Measurements from ENCODE around the gene KCNJ16.

DNA sequence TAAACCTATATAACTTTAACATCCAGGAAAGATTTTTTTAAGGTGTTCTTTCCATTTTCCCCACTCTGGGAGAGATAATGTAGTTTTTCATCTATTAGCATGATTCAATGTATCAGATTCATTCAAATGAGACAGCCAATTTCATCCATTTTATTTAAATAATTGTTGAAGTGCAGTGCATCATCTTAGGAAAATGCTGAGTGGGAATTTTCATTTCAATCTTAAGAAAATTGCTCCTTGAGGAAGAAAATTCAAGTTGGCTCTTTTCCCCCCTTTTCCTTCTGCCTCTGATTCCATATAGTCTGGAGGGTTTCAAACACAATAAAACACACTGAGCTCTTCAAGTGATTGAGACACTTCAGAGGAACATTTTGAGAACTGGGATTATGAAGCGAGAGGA lies 3.4 kb upstream of the KCNJ16 start:
- TF ChIP-seq ZNF326 (CRISPR knock-in tag; IDR thresholded peaks at IDR 0.05; ENCODE audit: borderline replicate concordance) (no peak), PHF21A (CRISPR knock-in tag; IDR thresholded peaks at IDR 0.05) (no peak), FOXM1 (CRISPR knock-in tag; IDR thresholded peaks at IDR 0.05) (no peak), EEA1 (CRISPR knock-in tag; IDR thresholded peaks at IDR 0.05; ENCODE audit: borderline replicate concordance) (no peak), MIXL1 (CRISPR knock-in tag; IDR thresholded peaks at IDR 0.05) (no peak), CHD4 (IDR thresholded peaks at IDR 0.05; ENCODE audit: borderline replicate concordance, low read length) (no peak), ZNF143 (CRISPR knock-in tag; IDR thresholded peaks at IDR 0.05) (no peak), BRD4 (CRISPR knock-in tag; IDR thresholded peaks at IDR 0.05) (no peak)
- TF ChIP-seq, protein P1, sequence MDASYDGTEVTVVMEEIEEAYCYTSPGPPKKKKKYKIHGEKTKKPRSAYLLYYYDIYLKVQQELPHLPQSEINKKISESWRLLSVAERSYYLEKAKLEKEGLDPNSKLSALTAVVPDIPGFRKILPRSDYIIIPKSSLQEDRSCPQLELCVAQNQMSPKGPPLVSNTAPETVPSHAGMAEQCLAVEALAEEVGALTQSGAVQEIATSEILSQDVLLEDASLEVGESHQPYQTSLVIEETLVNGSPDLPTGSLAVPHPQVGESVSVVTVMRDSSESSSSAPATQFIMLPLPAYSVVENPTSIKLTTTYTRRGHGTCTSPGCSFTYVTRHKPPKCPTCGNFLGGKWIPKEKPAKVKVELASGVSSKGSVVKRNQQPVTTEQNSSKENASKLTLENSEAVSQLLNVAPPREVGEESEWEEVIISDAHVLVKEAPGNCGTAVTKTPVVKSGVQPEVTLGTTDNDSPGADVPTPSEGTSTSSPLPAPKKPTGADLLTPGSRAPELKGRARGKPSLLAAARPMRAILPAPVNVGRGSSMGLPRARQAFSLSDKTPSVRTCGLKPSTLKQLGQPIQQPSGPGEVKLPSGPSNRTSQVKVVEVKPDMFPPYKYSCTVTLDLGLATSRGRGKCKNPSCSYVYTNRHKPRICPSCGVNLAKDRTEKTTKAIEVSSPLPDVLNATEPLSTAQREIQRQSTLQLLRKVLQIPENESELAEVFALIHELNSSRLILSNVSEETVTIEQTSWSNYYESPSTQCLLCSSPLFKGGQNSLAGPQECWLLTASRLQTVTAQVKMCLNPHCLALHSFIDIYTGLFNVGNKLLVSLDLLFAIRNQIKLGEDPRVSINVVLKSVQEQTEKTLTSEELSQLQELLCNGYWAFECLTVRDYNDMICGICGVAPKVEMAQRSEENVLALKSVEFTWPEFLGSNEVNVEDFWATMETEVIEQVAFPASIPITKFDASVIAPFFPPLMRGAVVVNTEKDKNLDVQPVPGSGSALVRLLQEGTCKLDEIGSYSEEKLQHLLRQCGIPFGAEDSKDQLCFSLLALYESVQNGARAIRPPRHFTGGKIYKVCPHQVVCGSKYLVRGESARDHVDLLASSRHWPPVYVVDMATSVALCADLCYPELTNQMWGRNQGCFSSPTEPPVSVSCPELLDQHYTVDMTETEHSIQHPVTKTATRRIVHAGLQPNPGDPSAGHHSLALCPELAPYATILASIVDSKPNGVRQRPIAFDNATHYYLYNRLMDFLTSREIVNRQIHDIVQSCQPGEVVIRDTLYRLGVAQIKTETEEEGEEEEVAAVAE (CRISPR knock-in tag; IDR thresholded peaks at IDR 0.05; ENCODE audit: borderline replicate concordance), result no peak
- TF ChIP-seq, protein P2, sequence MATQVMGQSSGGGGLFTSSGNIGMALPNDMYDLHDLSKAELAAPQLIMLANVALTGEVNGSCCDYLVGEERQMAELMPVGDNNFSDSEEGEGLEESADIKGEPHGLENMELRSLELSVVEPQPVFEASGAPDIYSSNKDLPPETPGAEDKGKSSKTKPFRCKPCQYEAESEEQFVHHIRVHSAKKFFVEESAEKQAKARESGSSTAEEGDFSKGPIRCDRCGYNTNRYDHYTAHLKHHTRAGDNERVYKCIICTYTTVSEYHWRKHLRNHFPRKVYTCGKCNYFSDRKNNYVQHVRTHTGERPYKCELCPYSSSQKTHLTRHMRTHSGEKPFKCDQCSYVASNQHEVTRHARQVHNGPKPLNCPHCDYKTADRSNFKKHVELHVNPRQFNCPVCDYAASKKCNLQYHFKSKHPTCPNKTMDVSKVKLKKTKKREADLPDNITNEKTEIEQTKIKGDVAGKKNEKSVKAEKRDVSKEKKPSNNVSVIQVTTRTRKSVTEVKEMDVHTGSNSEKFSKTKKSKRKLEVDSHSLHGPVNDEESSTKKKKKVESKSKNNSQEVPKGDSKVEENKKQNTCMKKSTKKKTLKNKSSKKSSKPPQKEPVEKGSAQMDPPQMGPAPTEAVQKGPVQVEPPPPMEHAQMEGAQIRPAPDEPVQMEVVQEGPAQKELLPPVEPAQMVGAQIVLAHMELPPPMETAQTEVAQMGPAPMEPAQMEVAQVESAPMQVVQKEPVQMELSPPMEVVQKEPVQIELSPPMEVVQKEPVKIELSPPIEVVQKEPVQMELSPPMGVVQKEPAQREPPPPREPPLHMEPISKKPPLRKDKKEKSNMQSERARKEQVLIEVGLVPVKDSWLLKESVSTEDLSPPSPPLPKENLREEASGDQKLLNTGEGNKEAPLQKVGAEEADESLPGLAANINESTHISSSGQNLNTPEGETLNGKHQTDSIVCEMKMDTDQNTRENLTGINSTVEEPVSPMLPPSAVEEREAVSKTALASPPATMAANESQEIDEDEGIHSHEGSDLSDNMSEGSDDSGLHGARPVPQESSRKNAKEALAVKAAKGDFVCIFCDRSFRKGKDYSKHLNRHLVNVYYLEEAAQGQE (IDR thresholded peaks at IDR 0.05; ENCODE audit: borderline replicate concordance in 1 of 2, low read depth in 1 of 2, low read length in 2 of 2), result no peak
- TF ChIP-seq, protein P3, sequence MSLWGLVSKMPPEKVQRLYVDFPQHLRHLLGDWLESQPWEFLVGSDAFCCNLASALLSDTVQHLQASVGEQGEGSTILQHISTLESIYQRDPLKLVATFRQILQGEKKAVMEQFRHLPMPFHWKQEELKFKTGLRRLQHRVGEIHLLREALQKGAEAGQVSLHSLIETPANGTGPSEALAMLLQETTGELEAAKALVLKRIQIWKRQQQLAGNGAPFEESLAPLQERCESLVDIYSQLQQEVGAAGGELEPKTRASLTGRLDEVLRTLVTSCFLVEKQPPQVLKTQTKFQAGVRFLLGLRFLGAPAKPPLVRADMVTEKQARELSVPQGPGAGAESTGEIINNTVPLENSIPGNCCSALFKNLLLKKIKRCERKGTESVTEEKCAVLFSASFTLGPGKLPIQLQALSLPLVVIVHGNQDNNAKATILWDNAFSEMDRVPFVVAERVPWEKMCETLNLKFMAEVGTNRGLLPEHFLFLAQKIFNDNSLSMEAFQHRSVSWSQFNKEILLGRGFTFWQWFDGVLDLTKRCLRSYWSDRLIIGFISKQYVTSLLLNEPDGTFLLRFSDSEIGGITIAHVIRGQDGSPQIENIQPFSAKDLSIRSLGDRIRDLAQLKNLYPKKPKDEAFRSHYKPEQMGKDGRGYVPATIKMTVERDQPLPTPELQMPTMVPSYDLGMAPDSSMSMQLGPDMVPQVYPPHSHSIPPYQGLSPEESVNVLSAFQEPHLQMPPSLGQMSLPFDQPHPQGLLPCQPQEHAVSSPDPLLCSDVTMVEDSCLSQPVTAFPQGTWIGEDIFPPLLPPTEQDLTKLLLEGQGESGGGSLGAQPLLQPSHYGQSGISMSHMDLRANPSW (CRISPR knock-in tag; IDR thresholded peaks at IDR 0.05; ENCODE audit: borderline replicate concordance), result no peak

Measured in HepG2 (cell line).